GM23248 (cell line): ENCODE measurements around the gene CEP63.

Experiments
- EZH2 ChIP-seq: fragments of 200-600 bp; sonication (generic); IDR thresholded peaks from 2 replicates; pipeline ENCODE4 v1.6.1; 2018; ENCODE audit warnings: antibody characterized with exemption, mild to moderate bottlenecking; ENCODE audit not compliant: insufficient read depth, poor library complexity, severe bottlenecking
- EZH2phosphoT487 ChIP-seq: fragments of 200-600 bp; sonication (generic); IDR thresholded peaks from 2 replicates; pipeline ENCODE4 v1.6.1; 2018; ENCODE audit warnings: antibody characterized with exemption, moderate library complexity, mild to moderate bottlenecking, low read depth; ENCODE audit not compliant: insufficient read depth

- no peak for TF ChIP-seq EZH2
- no peak for TF ChIP-seq EZH2phosphoT487
These were observed 116.6 kb downstream of the CEP63 start for GRCh38 chr3:134602440-134602814.
